Activated CD4-positive, alpha-beta T cell treated with anti-CD3 and anti-CD28 coated beads, Interleukin-2, Interleukin-6, amounts not matched to agents 100 ng/mL and 50 ng/mL, durations not matched to agents 16 hours and 8 hours (primary cell): ENCODE measurements around the gene NACA2.
"Not testable (repeated sequence)": the region's sequence is repeated elsewhere in the genome, so short reads cannot be mapped to it uniquely, and the experiment has no call there.

Source experiments
- DNase-seq: peaks from one replicate; pipeline ENCODE4 v3.0.0-alpha.2; 2020

The NACA2 gene

GRCh38 chr17:61575352-61575975 lies 15.6 kb downstream of the NACA2 start:
- DNase-seq: no peak

DNA sequence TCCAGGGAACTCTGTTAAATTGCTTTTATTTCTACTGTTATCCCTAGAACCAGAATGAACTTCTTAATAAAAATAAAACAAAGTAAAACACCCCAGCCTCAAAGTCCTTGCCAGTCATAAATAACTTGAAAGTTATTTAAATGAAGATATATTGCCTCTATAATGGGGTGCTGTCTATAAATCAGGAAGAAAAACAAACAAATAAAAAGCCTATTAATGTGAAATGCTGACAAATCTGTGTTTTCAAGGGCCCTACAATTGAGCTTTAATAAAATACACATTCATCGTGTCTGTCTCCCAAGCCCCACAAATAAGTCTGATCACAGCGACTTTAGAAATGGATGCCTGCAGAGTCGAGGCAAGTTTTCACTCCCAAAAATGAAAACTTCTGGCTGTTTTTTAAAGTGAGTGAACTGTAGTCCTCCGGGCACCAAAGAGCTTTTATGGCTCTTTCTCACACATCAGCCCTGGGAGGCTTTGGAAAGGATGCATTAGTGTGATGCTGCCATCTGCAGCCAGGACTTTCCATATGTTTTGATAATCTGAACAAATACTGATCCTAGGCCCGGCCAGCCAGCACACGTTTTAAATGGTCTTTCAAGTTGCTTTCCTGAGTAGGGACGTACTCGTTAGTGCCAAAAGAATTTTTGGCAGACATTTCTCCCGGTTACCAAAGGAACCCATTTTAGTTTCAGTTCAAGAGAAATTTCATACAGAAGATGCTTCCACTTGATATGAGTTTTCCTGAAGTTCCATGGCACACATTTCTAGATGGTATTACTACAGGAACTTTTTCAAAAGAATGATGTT lies 16.3 kb downstream of the NACA2 start:
- no peak for DNase-seq

DNA sequence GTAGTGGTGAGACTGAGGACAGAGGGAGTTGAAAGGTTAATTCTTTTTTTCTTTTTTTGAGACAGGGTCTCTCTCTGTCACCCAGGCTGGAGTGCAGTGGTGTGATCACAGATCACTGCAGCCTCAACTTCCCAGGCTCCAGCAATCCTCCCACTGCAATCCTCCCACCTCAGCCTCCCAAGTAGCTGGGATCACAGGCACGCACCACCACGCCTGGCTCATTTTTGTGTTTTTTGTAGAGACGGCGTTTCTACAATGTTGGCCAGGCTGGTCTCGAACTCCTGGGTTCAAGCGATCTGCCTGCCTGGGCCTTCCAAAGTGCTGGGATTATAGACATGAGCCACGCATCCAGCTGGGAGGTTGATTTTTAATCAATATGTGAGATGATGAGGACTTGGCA lies 18.5 kb downstream of the NACA2 start:
- DNase-seq: not testable (repeated sequence)

- no peak for DNase-seq
Measured at GRCh38 chr17:61571624-61572023, 19.4 kb downstream of the NACA2 start.

DNA sequence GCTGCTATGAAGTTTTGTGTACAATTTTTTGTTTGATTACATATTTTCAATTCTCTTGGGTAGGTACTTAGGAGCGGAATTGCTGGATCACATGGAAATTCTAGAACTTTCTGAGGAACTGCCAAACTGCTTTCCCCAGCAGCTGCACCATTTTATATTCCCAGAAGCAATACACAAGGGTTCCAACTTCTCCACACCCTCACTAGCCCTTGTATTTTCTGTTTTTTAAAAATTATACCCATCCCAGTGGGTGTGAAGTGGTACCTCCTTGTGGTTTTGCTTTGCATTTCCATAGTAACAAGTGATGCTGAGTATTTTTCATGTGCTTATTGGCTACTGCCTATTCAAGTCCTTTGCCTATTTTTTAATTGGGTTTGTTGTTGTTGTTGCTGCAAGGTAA lies 20.9 kb downstream of the NACA2 start:
- peak; percentile 13 for DNase-seq

GRCh38 chr17:61569525-61569924 lies 21.5 kb downstream of the NACA2 start:
- not testable (repeated sequence) for DNase-seq

DNA sequence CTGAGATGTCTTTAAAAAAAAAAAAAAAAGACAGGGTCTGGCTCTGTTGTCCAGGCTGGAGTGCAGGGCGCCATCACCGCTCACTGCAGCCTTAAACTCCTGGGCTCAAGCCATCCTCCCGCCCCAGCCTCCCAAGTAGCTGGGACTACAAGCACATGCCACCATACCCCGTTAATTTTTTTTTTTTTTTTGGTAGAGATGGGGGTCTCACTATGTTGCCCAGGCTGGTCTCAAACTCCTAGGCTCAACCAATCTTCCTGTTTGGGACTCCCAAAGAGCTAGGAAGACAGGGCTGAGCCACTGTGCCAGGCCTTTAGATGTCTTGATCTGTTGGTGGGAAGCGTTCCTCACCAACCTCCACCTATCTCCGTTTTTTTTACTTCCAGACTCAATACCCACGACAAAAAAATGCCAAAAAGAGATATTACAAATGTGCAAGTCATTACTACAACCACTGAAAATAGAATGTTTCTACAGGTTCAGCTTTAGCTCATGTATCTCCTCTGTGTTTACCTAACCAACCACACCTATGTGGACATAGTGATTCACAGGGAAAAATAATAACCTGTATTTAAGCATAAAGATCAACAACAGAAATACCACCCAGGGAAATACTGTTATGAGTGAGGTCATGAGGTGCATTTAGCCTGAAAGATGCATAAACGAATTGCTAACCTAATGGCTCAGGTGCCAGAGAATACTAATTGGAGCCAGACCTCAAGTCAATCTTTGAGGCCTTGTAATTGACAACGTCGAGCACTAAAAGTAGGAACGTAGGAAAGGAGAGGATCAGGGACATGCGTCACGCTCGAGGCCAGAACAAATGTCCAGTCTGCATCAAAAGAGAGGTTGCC lies 22.6 kb downstream of the NACA2 start:
- no peak for DNase-seq

GRCh38 chr17:61567045-61567802 lies 23.8 kb downstream of the NACA2 start:
- DNase-seq: no peak

- not testable (repeated sequence) for DNase-seq
Measured at GRCh38 chr17:61566448-61566847, 24.6 kb downstream of the NACA2 start.

DNA sequence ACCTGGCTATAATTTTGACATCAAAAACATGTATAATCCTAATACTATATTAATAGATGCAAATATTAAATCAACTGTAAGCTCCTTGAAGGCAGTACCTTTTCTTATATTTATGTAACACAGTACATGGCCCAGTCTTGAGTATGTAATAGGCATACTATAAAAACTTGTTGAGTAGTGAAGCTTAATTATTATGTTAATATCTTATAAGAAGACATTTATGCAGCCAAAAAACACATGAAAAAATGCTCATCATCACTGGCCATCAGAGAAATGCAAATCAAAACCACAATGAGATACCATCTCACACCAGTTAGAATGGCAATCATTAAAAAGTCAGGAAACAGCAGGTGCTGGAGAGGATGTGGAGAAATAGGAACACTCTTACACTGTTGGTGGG lies 25.2 kb downstream of the NACA2 start:
- DNase-seq: not testable (repeated sequence)

- no peak for DNase-seq
Measured at GRCh38 chr17:61565213-61565612, 25.8 kb downstream of the NACA2 start.

DNA sequence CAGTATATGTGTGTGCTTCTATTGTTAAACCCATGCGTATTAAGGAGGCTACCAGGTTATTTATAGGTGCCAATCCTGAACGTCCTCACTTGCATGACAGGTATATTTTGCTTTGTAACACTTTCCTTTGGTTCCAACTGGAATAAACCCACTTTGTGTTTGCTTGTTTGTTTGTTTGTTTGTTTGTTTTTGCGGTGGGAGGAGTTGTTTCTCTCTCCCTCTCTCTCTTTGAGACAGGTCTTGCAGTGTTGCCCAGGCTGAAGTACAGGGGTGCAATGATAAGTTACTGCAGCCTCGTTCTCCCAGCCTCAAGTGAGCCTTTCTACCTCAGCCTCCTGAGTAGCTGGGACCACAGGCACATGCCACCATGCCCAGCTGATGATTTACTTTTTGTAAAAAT lies 28.7 kb downstream of the NACA2 start:
- DNase-seq: no peak

DNA sequence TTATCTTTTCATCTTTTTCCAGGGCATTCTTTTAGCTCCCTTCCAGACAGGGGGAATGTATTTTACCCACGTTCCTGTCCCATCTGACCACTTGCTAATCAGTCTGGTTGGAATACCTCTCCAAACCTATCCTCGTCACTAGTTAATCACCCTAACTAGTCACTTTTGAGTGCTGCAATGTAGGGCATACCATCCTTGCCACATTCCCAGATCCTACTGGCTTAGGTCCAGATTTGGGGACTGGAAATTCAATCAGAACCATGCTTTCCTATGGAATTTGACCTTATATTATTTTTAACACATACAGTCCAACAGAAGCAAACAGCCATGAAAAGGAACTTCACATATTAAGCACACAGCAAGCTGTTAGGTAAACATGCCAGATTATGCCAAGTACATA lies 29.7 kb downstream of the NACA2 start:
- DNase-seq: no peak

- DNase-seq: no peak
Measured at GRCh38 chr17:61560071-61560470, 30.9 kb downstream of the NACA2 start.

GRCh38 chr17:61556224-61557188 lies 34.5 kb downstream of the NACA2 start:
- DNase-seq: no peak

DNA sequence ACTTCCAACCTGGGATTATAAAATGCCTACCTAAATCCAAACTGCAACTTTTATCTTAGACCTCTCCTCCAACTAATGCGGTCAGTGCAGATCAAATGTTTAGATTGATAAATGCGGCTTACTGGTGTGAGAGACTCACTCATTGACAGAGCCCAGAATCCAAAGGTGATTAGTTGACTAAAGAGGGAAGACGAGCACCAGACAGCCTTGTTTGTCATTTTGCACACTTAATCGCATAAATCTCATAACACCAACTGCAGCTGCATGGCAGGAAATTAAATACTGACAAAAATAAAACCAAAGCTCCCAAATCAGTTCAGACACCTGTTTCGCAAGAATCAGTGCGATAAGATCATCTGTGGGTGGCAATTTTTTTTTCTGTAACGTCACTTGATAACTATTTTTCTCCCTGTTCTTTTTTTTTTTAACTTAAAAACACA lies 35.9 kb downstream of the NACA2 start:
- no peak for DNase-seq

GRCh38 chr17:61554209-61554608 lies 36.8 kb downstream of the NACA2 start:
- no peak for DNase-seq

DNA sequence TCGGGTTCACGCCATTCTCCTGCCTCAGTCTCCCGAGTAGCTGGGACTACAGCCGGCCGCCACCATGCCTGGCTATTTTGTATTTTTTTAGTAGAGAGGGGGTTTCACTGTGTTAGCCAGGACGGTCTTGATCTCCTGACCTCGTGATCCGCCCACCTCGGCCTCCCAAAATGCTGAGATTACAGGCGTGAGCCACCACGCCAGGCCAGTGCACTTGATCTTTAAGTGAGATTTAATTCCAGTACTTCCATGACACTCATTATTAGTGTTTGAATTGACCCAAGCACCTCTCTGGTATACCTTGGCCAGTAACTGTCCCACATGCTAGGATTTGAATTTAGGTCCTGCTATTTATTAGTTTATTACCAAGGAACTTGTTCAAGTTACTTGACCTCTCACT lies 38.5 kb downstream of the NACA2 start:
- DNase-seq: not testable (repeated sequence)

- peak; percentile 24 for DNase-seq
Measured at GRCh38 chr17:61551255-61551742, 39.7 kb downstream of the NACA2 start.

DNA sequence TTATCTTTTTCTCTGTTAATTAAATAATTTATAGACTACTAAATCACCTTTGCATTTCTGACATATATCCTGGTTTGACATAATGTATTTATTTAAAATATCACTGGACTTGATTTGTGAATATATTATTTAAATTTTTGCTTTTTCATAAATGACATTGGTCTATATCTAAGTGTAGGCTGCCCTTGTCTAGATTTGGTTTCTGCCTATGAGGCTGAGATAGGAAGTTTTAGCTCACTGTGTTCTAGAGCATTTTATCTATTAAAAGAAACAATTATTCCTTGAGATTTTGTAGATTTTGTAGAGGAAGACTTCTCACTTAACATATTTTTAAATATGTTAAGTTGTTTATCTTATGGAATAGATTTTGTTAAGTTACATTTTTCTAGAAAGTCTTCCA lies 43.9 kb downstream of the NACA2 start:
- DNase-seq: no peak

- DNase-seq: no peak
Measured at GRCh38 chr17:61545335-61545938, 45.6 kb downstream of the NACA2 start.
